ENCODE results near the gene HSD17B12. TPM values are rescaled to one million over a fixed set of nuclear protein-coding genes. Genes with fewer than 3 reads are reported as not detected.

HSD17B12 gene
- total and polyA plus RNA-seq, 2 donors (not counting 3 experiments of a cell fraction or from before 2014, with no cell fraction given), result 41.5 to 96.5 TPM

DNA sequence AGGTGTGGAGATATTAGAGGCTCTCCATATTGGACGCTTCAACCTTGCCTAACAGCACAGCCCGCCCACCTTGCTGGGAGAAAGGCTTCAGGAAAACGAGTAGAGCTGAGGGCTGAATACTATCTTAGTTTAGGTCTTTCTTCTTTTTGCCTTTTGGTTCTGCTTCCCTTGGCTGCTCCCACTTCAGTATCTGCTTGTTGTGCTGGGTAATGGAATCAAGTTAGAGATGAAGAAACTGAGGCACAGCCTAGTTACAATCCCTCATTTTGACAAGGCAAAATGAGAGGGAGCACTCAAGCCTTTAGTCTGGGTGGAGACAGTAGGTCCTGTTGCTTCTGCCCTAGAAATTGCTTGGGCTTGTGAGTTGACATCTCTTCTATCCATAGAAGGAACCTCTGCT is 41.3 kb upstream of the HSD17B12 start:
- BruUV-seq (replicated peaks), result no TSS peak
- ChIA-PET CTCF (interaction anchor here (0.9 to 1.2 kb wide), 2 partner anchors 9 to 13 kb away, joined by 3 to 4 read pairs; no protein-coding TSS in a partner anchor), POLR2A (no interaction called here)
- H3K4me2 ChIP-seq (ENCODE audit: insufficient read depth, low read length), result no peak overlapping the region
- H3K9me3 ChIP-seq (replicated peaks; ENCODE audit: control insufficient read depth, insufficient read depth, low read length), result no peaks in the 10 kb centered on the region
- intact Hi-C loops (cut with micrococcal nuclease) (no loop called here), dilution Hi-C loops (cut with MboI; ENCODE audit: extremely low pct_ligation_motif_present, low sequenced_read_pairs) (no loop called here)
- H3K4me3 ChIP-seq (replicated peaks in 1 of 3; ENCODE audit: insufficient read depth in 1 of 3, low read depth in 1 of 3, low read length in 3 of 3), result no peak overlapping the region
- H3K9ac ChIP-seq (replicated peaks; ENCODE audit: extremely low read depth, insufficient read depth, low read length), result no peak overlapping the region
- H3K9me1 ChIP-seq (replicated peaks; ENCODE audit: control insufficient read depth, extremely low read depth, insufficient read depth, low read length), result no peaks in the 10 kb centered on the region
- no peak overlapping the region for H2AFZ ChIP-seq (ENCODE audit: low read depth, low read length)
- H3K27me3 ChIP-seq (ENCODE audit: control insufficient read depth in 2 of 2, insufficient read depth in 2 of 2, low read length in 2 of 2), result peaks cover 17 to 43% of the 10 kb centered on the region in 2 experiments
- no peaks in the 10 kb centered on the region for H3K36me3 ChIP-seq (ENCODE audit: control insufficient read depth in 2 of 2, extremely low read depth in 1 of 2, insufficient read depth in 2 of 2, low read length in 2 of 2)
- H3K4me1 ChIP-seq (ENCODE audit: control insufficient read depth, extremely low read depth, insufficient read depth, low read length), result peaks cover 5% of the 10 kb centered on the region
- no peak for DNase-seq (ENCODE audit: low read depth, low spot score)
- H4K20me1 ChIP-seq (replicated peaks; ENCODE audit: control insufficient read depth, extremely low read depth, insufficient read depth, low read length), result no peaks in the 10 kb centered on the region
- H3K79me2 ChIP-seq (ENCODE audit: control insufficient read depth, insufficient read depth, low read length), result no peaks in the 10 kb centered on the region
- TF ChIP-seq JUN (IDR thresholded peaks at IDR 0.05; ENCODE audit: borderline replicate concordance, insufficient read depth, insufficient read length, low read depth) (no peak), GATA2 (IDR thresholded peaks at IDR 0.05; ENCODE audit: insufficient read depth, insufficient read length, low read depth, low read length) (no peak), POLR2AphosphoS5 (IDR thresholded peaks at IDR 0.05; ENCODE audit: insufficient read depth, low read depth, low read length) (no peak), POLR2A (IDR thresholded peaks at IDR 0.05; ENCODE audit: low read depth, low read length) (no peak), FOS (IDR thresholded peaks at IDR 0.05; ENCODE audit: borderline replicate concordance, insufficient read depth, low read length) (no peak), MYC (IDR thresholded peaks at IDR 0.05; ENCODE audit: low read depth, low read length) (no peak), EZH2 (IDR thresholded peaks at IDR 0.05; ENCODE audit: borderline replicate concordance, low read depth, low read length, severe bottlenecking) (no peak)
- TF ChIP-seq, protein P1, sequence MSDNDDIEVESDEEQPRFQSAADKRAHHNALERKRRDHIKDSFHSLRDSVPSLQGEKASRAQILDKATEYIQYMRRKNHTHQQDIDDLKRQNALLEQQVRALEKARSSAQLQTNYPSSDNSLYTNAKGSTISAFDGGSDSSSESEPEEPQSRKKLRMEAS (IDR thresholded peaks at IDR 0.05; ENCODE audit: insufficient read depth, insufficient read length), result no peak
- TF ChIP-seq, protein P2, sequence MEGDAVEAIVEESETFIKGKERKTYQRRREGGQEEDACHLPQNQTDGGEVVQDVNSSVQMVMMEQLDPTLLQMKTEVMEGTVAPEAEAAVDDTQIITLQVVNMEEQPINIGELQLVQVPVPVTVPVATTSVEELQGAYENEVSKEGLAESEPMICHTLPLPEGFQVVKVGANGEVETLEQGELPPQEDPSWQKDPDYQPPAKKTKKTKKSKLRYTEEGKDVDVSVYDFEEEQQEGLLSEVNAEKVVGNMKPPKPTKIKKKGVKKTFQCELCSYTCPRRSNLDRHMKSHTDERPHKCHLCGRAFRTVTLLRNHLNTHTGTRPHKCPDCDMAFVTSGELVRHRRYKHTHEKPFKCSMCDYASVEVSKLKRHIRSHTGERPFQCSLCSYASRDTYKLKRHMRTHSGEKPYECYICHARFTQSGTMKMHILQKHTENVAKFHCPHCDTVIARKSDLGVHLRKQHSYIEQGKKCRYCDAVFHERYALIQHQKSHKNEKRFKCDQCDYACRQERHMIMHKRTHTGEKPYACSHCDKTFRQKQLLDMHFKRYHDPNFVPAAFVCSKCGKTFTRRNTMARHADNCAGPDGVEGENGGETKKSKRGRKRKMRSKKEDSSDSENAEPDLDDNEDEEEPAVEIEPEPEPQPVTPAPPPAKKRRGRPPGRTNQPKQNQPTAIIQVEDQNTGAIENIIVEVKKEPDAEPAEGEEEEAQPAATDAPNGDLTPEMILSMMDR (IDR thresholded peaks at IDR 0.05; ENCODE audit: extremely low read depth in 1 of 2, insufficient read depth in 1 of 2, low read depth in 1 of 2, low read length in 2 of 2), result no peak
- no peak for FAIRE-seq
- no peak overlapping the region for H3K27ac ChIP-seq (ENCODE audit: insufficient read depth, low read depth, low read length)

All from endothelial cell of umbilical vein (primary cell).